Stimulated activated CD4-positive, alpha-beta T cell treated with anti-CD3 and anti-CD28 coated beads, TNF-alpha, amount 100 ng/mL, for 4 hours (primary cell): Measurements from ENCODE around the gene CAPN9.

Source experiments
- DNase-seq, 3 experiments: peaks; one replicate each; pipeline ENCODE4 v3.0.0-alpha.2; 2020; ENCODE audit warnings: low read depth in 3 of 3

The CAPN9 gene

DNA sequence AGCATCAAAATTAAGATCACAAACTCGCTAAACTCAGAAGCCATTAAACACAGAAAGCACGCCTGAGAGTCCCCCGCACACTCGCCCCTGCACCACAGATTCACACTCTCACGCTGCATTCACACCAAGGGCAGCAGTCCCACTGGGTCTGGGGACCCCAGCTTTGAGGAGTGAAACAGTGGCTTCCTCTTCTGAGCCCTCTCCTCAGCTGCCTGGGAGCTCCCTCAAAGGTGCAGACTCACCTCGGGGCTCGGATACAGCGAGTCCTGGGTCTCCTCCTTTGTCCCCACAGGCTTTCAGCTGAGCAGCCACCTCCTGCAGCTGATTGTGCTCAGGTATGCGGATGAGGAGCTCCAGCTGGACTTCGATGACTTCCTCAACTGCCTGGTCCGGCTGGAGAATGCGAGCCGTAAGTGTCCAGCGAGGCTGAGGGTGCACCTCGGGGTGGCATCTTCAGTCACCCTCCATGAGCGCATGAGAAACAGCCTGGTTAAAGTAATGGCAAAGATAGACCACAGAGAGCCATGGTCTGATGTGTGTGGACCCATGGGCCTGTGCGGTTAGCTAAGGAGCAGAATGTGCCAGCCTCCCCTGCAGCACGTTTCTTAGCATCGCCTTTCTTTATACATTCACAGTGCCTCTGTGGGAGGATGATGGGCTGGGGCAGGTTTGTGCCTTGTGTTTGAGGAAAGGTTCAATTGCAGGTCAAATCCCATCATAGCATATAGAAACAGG lies 47.9 kb downstream of the CAPN9 start:
- DNase-seq, result no peak

DNA sequence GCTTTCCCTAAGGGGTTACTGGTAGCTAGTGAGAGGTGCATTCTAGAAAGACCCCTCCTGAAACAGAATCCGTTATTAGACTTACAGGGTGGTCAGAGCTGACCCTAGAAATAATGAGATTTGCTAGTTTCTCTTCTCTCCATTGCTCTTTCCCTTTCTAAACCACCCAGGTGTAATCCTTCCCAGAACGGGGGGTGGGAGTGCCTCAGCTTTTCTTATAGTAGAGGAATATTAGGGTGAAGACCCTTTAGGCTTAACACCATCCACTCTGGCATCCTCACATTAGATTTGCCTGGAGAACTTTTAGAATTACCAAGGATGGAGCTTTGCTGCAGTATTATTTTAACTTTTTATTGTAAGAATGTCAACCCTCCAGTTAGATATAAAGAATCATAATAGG lies 49.4 kb downstream of the CAPN9 start:
- no peak for DNase-seq

DNA sequence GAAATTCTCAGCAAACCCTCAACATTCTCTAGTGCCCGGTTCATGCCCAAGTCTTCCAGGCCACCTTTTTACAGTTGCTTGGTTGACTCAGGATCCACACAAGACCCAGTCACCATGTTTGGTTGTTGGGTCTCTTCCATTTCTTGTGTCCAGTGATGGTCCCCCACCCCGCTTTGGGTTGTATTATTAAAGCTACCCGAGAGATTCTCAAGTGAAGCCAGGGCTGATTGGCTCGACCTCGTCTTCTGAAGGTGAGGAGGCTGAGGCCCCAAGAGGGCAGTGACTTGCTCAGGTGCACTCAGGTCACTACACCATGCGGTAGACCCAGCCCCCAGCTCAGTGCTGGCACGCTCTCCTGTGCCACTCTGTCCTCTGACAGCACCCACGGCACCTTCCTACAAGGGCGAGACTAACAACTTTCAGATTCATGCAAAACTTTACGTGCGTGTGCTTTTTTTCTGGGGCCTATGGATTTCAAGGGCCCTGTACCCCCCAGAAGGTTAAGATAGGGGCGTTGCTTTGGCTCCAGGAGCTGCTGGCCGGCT lies 50.3 kb downstream of the CAPN9 start:
- no peak for DNase-seq

DNA sequence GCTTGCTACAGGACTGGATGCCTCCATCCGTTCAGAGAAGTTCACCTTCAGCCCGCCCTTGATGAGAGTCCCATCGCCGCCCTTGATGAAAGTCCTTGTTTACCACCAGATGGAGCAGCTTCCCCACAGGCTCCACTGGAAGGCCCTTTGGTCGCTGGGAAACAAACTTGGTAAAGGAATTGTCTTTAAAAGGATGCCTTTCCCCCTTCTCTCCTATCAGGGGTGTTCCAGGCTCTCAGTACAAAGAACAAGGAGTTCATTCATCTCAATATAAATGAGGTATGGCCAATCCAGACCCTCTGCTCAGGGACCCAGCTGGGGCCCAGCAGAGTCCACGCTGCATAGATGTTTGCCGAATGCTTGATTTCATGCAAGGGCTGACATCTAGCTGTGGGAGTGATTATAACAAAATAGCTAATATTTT lies 50.8 kb downstream of the CAPN9 start:
- DNase-seq, result no peak

DNA sequence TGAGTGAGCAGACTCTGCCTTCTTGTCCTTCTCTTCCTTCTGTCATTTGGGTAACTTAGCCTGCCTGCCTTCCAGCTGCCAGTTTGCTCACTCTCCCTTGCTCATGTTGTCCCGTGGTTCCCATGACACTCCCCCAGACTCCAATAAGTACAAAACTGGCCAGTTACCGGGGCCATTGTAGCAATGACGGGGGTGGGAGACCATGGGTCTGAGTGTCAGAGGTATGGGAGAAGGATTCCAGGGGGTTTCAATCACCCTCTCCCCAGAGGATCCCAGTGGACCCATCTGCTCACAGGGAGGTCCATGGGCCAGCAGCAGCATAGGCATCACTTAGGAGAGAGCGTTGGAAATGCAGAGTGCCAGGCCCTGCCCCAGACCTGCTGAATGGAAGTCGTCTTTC lies 51.3 kb downstream of the CAPN9 start:
- no peak for DNase-seq

DNA sequence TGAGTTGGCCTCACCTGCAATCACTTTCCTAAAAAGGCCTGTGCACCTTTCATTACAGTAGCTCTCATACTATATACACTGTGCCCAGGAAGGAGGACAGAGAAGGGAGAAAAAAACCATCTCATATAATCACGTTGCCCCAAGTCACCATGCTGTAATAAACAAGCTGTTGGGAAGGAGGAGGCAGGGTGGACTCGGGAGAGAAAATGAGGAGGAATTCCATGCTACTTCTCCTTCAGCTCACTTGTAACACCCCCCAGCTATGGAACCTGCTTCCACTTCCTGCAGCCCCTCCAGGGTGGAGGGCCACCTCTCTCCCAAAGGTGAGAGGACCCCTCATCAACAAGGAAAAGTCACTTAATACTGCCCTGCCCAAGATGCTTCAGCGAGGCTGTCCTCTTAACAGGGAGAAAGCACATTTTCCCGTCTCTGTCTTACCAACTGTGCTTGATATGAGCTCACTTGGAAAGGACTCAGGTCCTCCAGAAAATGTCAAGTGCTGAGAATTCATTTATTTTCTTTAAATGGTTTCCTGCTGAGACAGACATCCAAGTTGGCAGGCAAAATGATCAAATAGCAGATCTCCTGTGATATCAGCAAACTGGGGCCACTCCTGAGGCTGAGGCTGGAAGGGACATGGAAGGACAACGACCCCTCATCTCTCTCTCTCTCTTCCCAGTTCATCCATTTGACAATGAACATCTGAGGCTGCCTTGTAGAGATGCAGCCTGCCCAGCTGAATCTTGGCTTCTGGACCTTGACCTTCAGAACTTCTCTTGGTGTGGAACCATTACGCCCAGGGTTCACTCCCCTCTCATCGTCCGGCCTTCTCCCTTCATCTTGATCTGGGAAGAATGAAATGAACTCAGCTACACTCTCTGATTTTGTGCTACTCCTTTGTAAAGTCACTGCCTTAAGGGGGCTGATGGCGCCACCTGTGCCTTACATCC lies 54.0 kb downstream of the CAPN9 start:
- no peak for DNase-seq

DNA sequence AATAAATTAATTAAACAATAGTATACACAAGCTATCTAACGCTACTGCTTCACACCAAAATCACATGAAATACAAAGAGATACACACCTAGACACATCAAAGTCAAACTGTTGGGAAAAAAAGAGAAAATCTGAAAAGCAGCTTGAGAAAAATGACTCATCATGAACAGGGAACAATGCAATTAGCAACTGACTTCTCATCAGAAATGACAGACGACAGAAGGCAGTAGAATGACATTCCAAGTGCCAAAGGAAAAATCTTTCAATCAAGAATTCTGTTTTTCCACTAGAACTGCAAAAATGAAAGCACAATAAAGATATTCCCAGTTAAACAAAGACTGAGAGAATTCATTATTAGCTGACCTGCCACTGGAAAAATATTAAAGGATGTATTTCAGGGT lies 57.2 kb downstream of the CAPN9 start:
- DNase-seq, result no peak

DNA sequence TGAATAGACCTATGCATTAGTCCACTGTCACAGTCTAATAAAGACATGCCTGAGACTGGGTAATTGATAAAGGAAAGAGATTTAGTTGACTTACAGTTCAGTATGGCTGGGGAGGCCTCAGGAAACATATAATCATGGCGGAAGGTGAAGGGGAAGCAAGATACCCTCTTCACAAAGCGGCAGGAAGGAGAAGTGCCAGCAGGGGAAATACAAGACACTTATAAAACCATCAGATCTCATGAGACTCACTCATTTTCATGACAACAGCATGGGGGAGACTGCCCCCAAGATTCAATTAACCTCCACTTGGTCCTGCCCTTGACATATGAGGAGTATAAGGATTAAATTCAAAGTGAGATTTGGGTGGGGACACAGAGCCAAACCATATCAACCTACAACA lies 59.4 kb downstream of the CAPN9 start:
- no peak for DNase-seq

DNA sequence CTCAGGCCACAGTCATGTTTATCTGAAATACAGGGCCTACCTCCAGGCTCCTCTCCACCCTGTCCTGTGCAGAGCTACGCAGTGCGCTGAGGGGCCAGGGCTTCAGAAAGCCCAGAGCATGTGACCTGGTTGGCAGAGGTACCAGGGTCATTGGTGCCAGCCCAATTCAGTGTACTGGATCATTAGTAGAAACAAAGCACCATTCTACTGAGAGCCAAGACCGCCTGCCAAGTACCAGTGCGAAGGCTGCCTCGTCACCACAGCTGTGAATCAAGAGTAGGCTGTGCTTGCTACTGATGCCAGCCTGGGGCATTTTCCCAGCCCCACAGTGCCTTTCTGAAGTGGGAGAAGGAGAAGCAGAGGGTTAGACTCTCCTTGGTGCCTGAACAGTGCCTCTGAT lies 59.8 kb downstream of the CAPN9 start:
- DNase-seq, result no peak

DNA sequence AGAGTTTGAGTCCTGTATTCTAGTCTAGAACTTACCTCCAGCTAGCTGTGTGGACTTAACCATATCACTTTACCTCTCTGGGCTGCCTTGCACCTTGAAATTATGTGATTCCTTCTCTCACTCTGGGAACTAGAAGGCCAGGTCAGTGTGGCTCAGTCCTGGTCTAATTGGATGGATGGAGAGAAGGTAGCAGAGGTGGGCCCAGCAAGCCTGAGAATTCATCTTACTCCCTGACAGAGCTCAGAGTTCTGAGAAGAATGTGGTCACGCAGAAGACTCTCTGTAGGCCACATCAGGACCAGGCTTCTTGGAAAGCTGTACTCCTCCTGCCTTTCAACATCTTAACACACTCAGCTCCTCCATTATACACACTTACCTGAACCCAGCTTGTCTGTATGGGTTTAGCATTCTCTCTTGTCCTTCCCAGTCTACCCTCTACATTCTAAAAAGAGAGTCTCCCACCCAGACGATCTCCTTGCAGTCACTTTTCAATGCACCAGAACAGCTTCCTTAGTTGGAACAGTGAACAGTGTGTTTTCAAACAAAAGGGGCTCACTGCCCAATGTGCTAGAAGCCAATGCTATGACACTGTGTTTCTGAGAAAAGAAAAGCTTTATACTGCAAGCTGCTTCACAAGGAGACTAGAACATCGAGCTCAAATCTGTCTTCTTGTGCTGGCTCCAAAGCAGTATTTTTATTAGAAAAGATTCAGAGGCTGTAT lies 60.5 kb downstream of the CAPN9 start:
- DNase-seq, result no peak

DNA sequence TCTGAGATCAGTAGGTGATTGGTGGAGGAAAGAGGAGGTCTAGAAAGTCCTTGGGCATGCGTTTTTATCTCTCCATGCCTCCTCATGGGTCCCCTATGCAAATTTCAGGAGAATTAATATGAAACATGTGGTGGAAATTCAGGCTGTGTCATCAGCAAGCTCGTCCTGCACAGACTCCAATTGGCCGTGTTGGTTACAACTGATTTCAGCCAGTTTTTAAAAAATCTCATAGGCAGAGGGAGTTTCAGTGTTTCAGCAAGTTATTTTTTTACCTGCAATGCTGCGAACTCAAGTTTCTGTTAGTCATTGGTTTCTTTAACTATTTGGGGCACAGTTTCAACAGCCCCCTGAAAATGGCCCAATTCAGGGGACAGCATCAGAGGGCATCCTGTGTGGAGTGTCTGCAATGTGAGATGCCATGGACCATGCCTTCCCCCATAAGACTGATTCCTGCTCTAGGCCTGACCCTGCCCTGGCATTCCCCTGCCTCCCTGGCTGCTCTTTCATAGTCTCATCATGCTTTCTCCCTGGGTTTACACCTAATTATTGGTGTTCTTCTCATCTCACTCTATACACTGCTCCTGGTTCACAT lies 61.2 kb downstream of the CAPN9 start:
- no peak for DNase-seq

DNA sequence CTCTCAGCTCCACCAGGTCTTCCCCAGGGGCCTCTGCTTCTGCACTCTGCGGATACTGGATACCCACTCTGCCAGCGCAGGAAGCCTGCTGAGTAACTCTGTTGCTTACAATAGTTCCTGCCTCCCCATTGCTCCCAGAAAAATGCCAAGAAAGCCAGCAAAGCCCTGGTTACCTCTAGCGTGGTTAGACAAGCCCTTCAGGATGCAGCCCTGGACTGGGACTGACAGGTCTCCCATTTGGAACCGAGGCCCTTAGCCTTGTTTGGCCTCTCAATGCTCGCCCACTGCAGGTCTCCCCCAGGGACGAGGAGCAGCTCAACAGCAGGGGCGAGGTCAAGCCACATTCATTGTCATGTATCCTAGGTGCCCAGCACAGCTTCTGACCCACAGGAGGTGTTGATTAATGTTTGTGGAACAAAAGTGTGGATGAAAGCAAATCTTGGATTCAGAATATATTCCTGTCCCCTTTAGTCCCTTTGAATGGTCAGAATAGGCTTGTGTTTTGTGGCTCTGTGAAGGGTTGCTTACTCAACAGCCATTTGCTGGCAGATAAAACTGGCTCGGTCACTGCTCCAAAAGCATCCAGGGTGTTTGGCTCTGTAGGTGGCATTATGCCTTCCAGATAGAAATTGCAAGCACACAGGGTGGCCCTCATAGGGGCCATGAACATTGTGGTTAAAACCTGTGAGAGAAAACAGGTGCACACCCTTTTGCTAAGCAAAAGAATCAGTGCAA lies 62.2 kb downstream of the CAPN9 start:
- no peak for DNase-seq

DNA sequence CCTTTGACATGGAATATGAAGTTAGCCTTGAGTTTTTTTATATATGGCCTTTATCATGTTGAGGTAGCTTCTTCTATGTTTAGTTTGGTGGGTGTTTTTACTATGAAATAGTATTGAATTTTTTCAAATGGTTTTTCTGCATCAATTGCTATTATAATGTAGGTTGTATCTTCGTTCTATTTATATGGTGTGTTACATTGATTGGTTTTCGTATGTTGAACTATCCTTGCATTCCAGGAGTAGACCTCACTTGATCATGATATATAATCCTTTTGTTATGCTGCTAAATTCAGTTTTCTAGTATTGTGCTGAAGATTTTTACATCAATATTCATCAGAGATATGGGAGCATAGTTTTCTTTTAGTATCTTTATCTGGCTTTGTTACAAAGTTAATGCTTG lies 65.4 kb downstream of the CAPN9 start:
- DNase-seq, result no peak

DNA sequence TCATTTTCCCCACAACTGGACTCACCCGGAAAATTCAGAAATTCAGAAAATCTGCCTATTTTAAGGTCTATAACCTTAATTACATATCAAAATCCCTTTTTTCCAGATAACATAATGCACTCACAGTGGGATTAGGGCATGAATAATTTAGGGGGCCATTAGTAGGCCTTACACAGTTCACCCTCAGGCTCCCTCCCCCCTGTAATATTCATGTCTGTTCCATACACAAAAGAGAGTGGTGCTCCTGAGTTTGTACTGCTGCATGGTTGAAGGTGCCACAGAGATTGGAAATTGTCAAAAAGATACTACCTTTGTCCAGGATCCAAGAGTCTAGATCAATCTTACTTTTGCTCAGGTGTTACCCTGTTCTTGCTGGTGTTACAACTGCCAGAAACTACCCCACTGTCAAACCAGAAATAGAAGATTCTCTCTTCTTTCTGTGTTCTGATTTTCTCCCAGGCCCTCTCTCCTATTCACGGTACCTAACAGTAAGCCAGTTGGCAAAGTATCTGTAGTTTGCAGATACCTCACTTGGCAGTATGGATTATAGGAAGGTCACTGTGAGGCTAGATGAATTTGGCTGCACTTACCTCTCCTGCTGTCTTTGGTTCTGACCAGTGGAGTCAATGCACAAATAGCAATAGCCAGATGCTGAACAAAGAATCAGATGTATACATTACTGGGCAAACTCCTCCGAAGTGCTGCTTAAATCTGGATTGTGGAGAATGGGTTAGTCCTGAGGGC lies 67.9 kb downstream of the CAPN9 start:
- no peak for DNase-seq

DNA sequence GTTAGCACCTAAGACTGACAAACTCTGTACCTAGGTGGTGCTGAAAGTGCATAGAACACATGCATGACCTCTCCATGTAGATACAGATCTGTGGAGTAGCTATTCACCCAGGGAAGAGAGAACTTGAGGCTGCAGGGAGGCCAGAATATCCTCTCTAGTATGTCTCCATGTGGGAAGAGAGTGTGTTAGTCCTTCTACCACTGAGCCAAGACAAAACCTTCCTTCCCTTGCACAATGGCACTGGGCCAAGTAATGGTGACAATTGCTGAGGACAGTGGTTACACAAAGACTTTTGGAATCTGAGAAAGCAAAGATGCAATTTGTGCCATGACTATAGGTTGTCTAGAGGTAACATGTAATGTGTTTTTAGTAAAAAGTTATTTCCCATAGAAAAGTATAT lies 68.8 kb downstream of the CAPN9 start:
- no peak for DNase-seq

DNA sequence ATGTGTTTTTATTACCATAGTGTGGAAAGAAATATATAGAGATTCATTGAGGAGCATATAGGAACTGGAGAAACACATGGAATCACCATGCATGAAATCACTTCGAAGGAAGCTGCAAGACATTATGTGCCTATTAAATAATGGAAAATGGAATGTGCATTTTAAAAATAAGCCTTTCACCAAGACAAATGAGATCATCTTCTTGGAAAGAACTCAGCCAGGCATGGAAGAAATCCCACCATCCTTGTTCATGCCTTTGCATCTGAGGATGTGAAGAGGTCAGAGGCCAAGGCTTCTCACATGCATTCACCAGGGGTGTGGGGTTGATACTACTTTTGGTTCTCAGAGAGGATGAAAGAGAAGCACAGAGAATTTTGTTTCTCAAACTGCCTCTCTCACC lies 71.2 kb downstream of the CAPN9 start:
- DNase-seq, result no peak

DNA sequence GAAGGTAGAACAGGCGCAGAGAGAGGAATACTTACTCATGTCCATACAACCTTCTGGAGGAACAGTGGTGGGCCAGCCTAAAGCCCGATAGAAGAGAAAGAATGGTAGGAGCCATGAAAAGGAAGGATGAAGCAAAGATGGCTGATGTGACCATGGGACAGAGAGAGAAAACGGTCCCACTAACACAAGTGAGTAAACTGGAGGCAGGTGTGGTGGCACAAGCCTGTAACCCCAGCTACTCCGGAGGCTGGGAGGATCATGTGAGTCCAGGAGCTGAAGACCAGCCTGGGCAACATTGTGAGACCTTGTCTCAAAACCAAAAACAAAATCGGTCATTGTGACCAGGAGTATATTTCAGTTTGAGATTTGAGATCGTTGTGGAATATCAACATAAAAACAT lies 71.7 kb downstream of the CAPN9 start:
- DNase-seq, result no peak

DNA sequence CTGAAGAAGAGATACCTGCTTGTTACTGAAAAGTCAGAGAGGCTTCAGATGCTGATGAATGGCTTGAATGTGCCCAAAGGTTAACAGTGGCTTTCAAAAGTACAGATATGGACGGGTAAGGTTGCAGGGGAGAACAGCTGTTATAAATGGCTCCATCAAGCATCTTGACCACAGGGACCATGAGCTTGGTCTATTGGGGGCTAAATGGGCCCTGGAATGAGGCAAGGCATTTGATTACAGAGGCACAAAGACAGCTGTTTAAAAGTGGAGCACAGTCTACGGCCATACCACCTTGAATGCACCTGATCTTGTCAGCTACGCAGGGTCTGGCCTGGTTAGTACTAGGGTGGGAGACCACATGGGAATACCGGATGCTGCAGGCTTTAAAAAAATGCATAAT lies 72.8 kb downstream of the CAPN9 start:
- DNase-seq, result no peak

DNA sequence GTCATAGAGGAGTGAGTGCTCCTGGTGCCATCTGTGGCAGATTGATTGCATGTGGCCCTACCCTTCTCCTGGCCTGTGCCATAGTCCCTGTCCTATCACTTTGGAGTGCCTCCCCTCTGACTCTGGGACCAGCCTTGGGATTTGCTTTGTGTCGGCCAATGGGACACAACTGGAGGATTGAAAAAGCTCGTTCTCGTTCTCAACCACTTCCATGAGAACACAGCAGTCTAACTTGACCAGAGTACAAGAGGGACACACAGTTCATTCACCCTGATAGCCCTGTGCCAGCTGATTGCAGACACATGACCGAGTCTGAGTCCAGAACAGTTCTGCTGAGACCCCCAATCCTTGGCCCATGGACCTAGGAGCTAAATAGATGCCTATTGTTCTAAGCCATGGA lies 73.4 kb downstream of the CAPN9 start:
- DNase-seq, result no peak

DNA sequence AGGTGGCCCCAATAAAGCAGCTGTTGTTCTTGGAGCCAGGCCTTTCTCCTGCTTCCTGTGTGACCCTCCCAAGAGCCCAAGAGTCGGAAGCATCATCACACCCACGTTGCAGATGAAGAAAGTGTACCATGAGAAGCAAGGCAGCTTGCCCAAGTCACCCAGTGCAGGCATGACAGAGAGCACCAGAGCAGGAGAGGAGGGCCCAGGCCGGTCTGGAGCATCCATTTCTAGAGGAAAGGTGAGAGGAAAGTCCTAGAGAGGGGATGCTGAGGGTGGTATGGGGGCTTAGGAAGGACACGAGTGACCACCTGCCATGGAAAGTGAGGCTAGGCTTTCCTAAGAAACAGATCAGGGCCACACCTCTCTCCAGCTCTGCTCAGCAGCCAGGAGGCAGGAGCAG lies 74.2 kb downstream of the CAPN9 start:
- DNase-seq, result no peak
